RPMI7951 (cell line): ENCODE results near the gene C1orf50. TPM values are rescaled to one million over a fixed set of nuclear protein-coding genes. Genes with fewer than 3 reads are reported as not detected.

Source experiments
- DNase-seq: peaks from one replicate; pipeline ENCODE4 v3.0.0-alpha.2; 2012; ENCODE audit warnings: low read depth
- total RNA-seq: library from RNA; depleted of rRNA; stranded (reverse); fragments of >200 nt; shearing (Covaris generic); gene quantifications from 2 replicates; pipeline ENCODE4 v1.2.3, GENCODE V29; 2014

Gene C1orf50
- total RNA-seq, 1 experiment from 2014 or later: 3.1 TPM

DNA sequence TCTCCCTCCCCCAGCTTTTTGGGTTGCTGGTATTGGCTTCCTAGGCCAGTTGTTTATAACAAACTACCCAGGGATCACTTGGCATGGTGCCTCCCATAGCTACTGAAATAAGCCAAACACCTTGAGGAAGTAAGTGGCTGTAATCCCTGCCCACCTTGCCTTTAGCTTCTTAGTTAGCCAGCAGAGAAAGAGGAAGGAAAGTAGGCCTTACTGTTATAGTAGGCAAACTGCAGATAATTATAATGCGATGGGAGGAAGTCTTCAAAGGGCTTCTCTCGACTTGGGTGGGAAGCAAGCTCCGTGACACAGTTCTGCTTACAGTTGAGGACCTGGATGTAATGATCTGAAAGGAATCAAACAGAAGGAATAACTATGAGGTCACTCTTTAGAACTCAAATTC, 8.4 kb upstream of the C1orf50 start:
- DNase-seq: no peak

DNA sequence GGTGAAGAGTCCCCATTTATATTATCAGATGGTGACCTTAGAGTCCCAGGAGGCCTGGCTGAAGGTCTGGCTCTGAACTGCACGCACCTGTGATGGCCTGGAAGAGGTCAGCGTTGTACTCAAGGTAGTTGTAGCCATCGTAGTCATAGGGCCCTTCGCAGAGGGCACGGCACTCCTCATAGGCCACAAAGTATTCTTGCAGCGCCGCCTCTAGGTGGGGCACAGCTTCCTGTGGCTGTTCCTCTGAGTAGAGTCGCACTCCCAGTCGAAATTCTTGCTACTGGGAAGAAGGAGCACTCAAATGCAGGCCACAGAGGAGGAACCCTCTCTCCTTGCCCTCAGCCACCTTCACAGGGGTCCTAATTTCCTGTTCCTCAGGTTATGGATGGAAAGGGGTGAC, 7.9 kb upstream of the C1orf50 start:
- DNase-seq: no peak

DNA sequence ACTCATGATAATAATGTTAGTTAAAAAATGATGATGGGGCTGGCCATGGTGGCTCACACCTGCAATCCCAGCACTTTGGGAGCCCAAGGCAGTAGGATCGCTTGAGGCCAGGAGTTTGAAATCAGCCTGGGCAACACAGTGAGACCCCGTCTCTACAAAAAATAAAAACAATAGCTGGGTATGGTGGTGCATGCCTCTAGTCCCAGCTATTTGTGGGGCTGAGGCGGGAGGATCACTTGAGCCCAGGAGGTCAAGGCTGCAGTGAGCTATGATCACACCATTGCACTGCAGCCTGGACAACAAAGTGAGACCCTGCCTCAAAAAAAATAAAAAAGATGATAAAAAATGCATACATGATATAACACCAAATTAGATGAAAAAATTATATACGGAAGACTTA, 5.5 kb upstream of the C1orf50 start:
- no peak for DNase-seq

DNA sequence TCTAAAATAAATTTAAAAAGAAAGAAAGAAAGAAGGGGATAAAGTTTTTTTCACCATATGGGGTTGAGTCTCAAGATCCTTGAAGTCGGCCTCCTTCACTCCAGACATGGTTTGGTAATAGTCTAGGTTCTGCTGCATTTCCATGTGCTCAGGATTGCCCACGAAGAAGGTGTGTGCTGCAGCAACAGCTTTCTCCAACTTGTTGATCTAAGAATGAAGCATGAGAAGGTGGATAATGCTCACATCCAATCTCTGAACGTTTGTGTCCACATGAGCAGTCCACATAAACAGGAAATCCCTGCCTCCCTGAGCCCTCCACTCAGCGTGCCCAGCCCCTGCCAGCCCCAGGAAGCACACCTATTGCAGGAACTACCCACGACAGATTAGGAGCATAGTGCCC, 4.8 kb upstream of the C1orf50 start:
- DNase-seq: no peak

DNA sequence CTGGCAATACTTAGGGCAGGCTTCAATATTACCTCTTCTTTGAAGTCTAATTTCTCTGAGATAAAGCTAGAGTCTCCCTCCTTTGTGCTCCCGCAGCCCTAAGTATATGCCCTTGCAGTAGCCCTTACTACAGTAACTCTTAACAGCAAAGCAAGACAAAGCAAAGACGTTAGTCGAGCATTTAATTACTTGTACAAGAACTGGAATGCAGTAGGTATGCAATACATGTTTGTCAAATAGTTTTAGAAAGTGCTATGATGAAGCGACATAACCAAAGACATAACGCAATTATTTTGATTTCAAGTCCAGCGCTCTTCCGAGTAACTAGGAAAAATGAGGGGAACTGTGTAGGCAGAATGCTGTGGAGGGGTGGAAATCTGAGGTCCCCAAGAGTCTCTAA, 1.8 kb upstream of the C1orf50 start:
- DNase-seq: no peak

DNA sequence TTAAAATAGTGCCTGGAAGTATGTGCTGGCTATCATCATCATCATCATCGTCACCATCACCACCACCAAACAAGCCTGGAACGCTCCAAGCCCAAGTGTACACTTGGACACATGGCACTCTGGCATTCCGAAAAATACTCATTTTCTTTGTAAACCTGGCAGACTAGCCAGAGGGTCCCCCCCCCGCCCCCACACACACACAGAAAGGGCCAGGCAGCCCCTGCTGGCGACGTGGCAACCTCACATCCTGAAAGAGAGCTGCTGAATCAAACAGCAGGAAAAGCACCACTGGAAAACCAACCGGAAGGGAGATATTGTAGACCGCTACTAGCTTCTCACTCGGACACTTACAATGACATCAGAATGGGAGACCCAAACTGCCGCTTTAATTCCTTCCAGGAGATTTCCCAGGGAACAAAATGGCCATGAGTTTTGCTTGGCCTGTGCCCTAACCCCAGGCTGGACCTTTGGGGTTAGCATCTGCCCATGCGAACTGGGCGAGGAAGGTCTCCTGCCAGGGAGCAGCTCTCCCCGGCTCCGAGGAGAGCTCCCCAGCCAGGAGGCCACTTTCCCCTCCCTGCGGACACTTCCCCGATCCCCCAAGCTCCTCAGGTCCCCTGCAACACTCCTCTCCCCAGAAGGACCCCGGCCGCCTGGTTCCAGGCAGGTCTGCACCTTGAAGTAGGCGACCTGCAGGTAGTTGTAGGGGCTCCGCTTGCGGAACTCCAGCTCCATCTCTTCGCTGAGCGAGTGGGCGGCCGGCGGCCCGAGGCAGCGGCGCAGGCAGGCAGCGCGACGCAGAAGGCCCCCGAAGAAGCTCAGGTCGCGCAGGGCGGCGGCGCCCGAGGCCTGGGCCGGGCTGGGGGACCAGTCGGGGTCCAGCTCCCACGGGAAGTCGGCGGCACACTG, 963 bp upstream of the C1orf50 start:
- peak; percentile 85 for DNase-seq

DNA sequence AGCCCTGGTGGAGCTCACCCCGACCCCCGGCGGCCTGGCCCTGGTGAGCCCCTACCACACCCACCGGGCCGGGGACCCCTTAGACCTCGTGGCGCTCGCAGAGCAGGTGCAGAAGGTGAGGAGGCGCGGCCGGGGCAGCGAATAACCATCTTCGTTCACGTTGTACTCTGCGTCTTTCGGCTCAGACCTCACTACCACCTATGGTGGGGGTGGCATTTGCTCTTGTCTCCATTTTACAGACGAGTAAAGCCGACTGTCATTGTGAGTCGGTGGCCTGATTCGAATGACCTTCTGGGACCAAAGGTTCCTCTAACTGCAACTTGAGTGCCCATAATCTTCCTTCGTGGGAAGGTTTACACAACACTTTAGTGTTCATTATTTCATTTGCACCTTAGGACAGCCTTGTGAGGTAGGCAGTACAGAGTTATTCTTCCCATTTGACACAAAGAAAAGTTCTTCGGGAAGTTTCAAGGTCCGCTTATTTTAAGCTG, 506 bp downstream of the C1orf50 start:
- DNase-seq: no peak

DNA sequence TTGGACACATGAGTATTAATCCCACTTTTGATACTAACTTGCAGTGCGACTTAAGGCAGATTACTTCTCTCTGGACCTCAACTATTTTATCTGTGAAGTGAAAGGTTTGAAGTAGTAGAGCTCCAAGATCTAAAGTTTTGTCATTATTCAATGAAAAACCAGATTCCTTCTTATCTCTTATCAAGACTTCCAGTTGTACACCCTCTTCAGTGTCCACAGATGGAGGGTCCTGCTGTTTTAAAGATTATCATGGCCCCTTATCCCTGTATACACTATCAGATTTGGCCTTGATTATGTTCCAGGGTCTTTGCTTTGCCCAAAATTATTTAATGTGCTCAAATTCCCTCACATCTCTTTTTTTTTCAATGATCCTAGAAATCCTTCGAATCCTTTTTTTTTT, 1.1 kb downstream of the C1orf50 start:
- DNase-seq: no peak

DNA sequence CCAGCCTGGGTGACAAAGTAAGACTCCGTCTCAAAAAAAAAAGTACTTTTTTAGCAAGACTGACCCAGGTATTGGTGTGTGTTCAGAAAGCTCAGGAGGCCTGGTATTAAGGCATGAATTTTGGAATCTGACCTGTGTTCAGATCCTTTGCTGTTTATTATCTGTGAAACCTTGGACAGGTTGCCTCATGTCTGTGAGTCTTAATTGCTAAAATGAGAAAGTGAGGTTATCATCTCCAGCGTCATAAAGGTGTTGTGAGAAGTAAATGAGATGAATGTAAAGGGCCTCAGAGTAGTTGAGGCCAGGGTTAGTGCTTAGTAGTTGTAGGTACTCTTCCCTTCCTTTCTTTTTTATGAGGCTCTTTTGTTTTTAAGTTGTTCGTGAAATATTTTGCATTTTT, 2.8 kb downstream of the C1orf50 start:
- no peak for DNase-seq

DNA sequence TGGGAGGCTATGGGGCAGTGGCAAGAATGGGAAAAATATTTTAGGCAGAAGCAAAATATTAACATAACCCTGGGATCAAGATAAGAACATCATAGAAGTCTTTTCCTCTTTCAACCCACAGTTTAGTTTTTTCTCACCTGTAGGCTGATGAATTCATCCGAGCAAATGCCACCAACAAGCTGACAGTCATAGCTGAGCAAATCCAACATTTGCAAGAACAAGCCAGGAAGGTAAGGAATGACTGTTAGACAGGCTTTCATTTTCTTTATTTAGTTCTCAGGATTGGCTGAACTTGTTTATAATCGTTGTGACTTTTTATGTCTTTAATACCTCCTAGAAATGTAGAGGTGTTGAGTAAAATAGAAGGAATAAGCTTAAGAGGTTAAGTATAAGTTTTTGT, 6.4 kb downstream of the C1orf50 start:
- no peak for DNase-seq

DNA sequence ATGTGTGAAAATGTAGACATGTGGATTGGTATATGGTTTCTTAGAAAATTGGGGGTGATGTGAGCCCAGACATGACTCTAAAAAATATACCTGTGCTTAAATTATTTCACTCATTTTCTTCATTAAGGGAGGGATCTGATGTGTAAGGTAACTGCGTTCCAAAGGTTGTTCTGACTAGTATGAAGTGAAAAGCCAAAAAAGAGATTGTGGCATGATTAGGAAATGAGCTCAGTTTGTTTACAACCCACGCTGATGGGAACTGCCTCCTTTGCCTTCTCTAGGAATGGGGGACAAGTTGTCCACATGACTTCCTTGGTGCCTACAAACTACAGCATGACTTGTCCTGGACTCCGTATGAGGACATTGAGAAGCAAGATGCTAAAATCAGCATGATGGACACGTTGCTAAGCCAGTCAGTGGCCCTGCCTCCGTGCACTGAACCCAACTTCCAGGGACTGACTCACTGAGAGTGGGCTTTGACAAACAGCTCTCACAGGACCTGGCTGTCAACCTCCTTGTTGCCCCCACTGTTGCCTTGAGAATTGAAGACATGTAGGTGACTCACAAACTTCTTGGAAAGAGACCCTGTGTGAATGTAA, 8.0 kb downstream of the C1orf50 start:
- no peak for DNase-seq

DNA sequence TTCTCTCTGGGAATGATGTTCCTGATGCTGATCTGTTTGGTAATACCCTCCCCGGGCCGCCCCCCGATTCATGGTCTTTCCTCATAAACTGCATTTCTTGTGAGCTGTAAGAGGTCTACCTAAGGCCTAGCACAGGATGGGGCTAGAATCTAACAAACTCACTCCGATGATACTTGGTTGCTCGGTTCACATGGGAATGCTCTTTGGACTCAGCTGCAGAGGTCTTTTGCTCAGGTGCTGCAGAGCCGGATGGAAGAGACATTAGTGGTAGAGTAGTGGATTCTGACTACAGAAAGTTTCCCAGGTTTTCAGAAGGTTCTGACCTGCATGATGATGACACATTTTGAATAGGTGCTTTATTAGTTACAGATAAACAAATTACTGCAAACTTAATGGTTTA, 9.5 kb downstream of the C1orf50 start:
- DNase-seq: no peak

DNA sequence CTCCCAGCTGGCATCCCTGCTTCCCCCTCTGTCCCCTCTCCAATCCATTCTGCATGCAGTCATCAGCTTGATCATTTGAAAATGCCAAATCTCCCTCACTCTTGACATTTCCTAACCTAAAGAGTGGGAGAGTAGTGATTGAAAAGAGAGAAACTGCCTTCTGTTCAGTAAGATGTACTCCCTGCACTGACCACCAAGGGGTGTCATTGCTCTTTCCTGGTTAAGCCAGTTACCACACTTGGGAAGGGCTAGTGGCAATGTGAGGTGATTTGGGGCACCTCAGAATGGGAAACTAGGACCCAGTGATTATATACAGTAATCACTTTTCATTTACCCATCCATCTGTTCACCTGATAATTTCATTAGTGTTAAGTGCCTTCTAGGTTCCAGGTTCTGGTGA, 10.8 kb downstream of the C1orf50 start:
- peak; percentile 31 for DNase-seq

DNA sequence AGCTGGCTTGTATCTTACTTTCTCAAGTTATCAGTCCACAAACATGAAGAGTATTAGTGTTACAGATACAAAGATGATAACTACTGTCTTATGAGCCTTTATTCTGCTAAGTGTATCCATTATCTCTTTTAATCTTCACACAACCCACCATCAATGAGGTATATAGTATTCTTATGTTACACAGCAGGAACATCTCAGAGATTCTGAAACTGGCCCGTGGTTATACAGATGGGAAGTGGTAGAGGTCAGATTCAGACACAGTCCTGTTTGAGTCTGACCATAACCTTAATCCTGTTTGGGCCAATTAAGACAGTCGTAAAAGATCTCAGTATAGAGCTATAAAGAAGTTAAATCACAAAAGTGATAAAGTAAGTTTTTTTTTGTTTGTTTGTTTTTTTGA, 12.7 kb downstream of the C1orf50 start:
- no peak for DNase-seq

DNA sequence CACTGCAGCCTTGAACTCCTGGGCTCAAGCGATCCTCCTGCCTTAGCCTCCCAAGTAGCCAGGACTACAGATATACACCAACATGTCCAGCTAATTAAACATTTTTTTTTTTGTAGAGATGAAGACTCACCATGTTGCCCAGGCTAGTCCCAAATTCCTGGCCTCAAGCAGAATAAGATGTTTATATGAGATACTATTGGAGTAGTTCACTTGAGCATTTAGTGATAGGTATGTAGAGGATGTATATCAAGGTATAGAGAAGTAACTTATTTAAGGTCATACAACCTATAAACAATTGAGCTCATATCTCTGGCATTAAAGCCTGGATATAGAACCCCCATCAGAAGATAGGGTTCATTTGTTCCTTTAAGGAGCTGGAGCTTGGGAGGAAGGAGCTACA, 13.1 kb downstream of the C1orf50 start:
- no peak for DNase-seq

DNA sequence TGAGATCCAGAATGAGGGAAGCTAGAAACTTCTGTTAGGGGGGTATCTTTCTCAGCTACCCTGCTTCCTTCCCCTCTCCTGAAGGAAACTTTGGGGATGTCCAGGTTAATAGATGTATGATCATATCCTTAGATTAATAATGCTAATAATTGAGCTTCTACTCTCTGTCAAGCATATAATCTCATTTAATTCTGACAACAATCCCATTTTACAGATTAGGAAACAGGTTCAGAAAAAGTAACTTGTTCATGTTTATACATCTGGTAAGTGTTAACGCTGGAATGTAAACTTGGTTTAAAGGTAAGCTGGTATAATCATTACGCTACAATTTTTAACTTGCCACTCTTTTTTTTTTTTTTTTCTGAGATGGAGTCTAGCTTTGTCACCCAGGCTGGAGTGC, 16.0 kb downstream of the C1orf50 start:
- DNase-seq: no peak

DNA sequence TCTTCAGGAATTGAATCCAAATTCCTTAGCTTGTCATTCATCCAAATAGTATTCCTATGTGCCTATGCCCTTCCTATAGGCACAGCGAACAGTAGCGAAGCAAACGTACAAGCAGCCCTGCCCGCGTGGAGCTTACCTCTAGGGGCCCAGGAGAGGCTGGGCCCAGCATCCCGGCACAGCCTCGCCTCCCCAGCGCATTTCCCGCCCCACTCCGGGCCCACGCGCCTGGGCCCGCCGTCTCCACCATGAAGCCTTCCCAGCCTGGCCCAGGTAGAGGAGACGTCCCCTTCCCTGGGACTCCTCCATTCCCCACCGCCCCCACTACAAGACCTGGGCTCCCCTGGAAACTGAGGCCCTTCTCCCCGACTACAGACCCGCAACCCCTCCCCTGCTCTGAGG, 17.5 kb downstream of the C1orf50 start:
- DNase-seq: no peak

DNA sequence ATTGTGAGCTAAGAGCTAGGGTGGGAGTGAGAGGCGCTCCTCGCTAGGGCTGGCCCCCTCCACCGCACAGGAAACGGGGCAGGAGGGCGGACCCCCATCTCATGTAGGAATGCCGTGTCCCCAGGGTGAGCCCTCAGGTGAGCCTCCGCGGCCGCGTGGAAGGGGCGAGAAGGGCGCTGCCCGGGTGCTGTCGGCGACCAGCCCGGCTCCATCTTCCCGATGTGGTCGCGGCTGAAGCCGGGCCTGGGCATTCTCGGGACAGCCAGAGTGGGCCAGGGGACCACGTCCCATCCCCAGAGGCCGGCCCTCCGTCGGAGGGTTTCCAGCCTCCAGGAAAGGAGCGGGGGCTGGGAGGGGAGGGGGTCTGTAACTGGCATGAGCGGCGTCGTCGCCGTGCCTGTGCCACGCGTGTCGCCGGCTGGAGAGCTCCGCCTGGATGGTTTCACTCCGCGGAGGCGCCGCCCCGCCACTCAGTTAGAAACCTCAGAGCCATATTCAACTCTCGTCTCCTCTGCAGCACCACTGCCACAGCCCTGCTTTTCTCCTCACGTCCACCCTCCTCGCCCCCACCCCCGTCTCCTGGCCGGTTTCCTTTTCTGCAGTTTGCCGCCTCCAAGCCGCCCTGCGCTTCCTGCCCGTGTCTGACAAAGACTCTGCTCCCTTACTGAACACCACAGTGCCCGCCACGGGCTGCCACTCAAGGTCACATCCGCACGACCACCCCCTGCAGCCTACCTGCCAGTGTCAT, 18.1 kb downstream of the C1orf50 start, which contains the start of gene TMEM269:
TSS of gene TMEM269 (plus strand) at position 46 of the 748 bp plus-strand sequence. CDS start 4,903 bp downstream, outside the sequence.
- DNase-seq: no peak

DNA sequence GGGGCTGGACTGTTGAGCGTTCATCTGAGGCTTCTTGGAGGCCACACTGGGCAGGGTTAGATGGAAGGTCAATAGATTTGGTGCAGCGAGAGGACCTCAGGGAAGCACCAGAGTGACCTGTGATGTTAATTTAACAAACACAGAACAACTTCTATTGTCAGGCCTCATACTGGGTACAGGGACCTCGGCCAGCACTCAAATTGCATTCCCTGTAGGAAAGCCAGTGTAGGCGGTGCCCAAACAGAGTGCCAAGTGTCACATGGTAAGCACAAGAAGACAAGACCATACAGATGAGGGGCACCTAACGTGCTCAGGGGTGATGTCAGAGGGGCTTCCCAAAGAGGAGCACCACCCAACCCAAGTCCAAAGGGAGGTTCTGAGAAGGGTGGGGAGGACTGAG, 19.0 kb downstream of the C1orf50 start:
- no peak for DNase-seq

DNA sequence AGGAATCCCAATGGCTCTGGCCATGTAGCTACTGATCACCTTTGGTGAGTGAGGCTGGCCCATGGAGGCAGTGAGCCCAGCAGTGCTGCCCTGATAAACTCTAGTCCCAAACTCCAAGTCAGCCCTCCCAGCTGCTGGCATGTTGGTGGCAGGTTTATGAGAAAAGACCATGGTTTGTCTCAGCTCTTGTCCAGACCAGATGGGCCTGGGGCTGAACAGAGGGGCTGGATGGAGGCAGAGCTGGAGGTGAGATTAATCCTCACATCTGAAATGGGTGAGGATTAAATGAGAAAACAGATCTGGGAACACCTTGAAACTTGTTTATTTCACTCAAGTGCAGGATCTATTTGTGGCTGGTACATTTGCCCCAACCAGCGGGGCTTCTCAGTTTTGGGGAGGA, 21.0 kb downstream of the C1orf50 start:
- no peak for DNase-seq

DNA sequence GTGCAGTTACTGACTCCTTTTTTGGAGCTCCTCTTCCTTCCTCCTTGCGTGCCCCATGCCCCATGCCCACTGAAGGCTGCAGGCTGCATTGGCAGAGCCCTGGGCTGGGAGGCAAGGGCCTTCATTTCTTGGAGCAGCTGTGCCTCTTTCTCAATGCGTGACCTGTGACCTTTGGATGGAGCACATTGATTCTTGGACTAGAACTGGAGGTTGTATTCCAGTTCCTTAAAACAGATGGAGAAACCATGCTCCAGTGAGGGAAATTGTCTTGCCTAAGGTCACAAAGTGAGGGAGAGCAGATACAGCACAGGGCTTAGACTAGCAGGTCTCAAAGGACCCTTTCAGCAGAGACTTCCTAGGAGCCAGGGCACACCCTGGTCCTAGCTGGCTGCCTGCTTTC, 26.8 kb downstream of the C1orf50 start:
- no peak for DNase-seq

DNA sequence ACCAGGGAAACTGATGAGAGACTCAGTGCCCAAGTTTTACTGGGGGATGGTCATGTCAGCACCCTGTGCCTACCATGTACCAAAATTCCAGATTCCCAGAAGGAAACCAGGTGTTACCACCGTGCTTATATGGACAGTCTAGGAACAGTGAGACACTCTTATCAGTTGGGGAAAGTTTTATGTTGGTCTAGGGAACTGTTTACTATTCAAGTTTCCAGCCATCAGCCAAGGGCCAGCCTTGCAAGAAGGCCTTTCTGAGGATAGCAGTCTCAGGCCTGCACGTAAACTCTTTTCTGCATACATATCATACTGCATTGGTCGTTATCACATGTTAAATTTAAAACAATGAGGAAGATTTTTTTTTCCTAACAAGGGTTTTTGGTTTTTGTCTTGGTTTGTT, 30.4 kb downstream of the C1orf50 start:
- DNase-seq: no peak

DNA sequence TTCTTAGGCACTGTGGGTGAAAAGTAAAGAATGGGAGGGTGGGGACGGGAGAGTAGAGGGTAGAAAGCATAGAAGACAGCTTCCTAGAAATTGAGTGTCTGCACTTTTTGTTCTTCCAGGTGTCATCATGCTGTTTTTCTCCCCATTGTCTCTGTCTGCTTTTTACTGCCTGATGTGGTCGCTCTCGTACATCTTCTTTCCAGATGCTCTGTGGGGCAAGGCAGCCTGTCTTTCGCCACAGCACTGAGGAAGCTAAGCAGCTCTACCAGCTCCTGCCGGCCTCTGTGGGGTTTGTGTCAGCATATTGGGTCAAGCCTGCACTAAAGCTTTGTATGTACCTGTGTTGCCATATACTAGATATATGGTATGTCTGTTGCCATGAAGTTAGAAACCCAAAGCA, 30.9 kb downstream of the C1orf50 start:
- no peak for DNase-seq
